Naive B cell (primary cell): ENCODE data around the gene CFAP92. TPM values are rescaled to one million over a fixed set of nuclear protein-coding genes. Genes with fewer than 3 reads are reported as not detected.

Experiments
- ATAC-seq, 2 donors: fragments of 150-1000 bp; cut with Tn5 transposase; 2 replicates each; pipeline ENCODE4 v1.10.0; 2021; ENCODE audit warnings: low read depth in 2 of 2, mild to moderate bottlenecking in 2 of 2, moderate library complexity in 2 of 2
- DNase-seq: peaks from one replicate; pipeline ENCODE4 v3.0.0; 2022
- H3K27ac Mint-ChIP-seq, 6 donors: one replicate each; pipeline ENCODE4 v1.8.0; 2020 to 2022; ENCODE audit warnings: mild to moderate bottlenecking in 6 of 6, mixed read lengths in 6 of 6, moderate library complexity in 5 of 6, inconsistent platforms in 2 of 6
- H3K27me3 Mint-ChIP-seq, 3 donors: one replicate each; pipeline ENCODE4 v1.8.0; 2021 to 2022; ENCODE audit warnings: mixed read lengths in 3 of 3, mild to moderate bottlenecking in 1 of 3
- H3K36me3 Mint-ChIP-seq, 2 donors: one replicate each; pipeline ENCODE4 v1.8.0; 2020 to 2022; ENCODE audit warnings: mixed read lengths in 2 of 2, inconsistent platforms in 1 of 2, mild to moderate bottlenecking in 1 of 2
- H3K4me1 Mint-ChIP-seq, 3 donors: one replicate each; pipeline ENCODE4 v1.8.0; 2020 to 2022; ENCODE audit warnings: mixed read lengths in 3 of 3, inconsistent platforms in 1 of 3, mild to moderate bottlenecking in 1 of 3, moderate library complexity in 1 of 3
- H3K4me3 Mint-ChIP-seq, 8 donors: one replicate each; pipeline ENCODE4 v1.8.0; 2020 to 2022; ENCODE audit warnings: mild to moderate bottlenecking in 8 of 8, mixed read lengths in 8 of 8, moderate library complexity in 8 of 8, inconsistent platforms in 2 of 8
- H3K9me3 Mint-ChIP-seq, 7 donors: one replicate each; pipeline ENCODE4 v1.8.0; 2020 to 2022; ENCODE audit warnings: mixed read lengths in 7 of 7, mild to moderate bottlenecking in 5 of 7, inconsistent platforms in 2 of 7, moderate library complexity in 1 of 7
- polyA plus RNA-seq, 6 donors: library from polyadenylated mRNA; unstranded; fragments of 300-500 nt; fragmentation: Illumina TruSeq; gene quantifications; one replicate each; pipeline ENCODE4 v1.2.3, GENCODE V29; 2021; ENCODE audit warnings: low read depth in 6 of 6

The CFAP92 gene
- polyA plus RNA-seq, 6 donors from 2014 or later = not detected

DNA sequence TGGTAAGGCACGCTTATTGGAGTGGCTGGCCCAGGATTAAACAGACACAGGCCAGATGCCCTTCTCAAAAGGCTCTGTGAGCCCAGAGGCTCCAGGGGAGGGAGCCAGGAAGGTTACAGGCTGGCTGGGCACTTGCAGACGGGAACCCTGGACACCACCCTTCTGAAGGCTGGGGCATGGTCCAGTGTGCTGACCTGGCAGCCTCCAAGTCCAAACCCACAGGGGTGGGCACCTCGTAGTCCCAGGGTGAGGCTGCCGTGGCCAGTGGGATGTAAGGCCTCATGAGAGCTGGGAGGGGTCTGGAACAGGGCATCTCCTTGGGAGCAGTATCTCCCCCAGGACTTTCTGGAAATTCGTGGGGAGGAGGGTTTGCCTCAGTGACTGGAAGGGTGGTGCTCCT is 26.8 kb upstream of the CFAP92 start:
- Mint-ChIP-seq H3K27ac (peak overlapping the region in 1 of 6 donors; percentile 59), H3K4me1 (peaks cover 23 to 38% (median 37%) of the 10 kb centered on the region in 3 donors)
- DNase-seq = no peak

DNA sequence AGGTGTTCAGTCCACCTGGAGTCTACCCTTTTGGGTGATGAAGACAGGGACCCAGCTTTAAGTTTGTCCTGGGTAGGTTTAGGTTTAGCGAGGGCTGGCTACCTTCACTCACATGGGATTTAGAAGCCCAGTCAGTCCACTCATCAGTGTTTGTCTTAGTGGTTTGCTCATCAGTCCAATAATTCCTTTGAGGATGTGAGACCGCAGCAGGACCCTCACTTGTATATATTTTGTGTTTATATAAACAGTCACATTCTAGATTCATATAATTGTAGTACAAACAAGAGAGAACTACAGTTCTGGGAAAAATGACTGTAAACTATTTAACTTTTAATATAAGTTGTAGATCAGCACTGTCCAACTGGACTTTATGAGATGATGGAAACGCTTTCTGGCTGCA is 25.4 kb upstream of the CFAP92 start:
- DNase-seq = no peak
- peak overlapping the region in 5 of 6 donors; percentile 6 to 98 (median 90) for H3K27ac Mint-ChIP-seq
- H3K9me3 Mint-ChIP-seq = peaks cover 0 to 5% (median 0%) of the 10 kb centered on the region in 7 donors
- ATAC-seq = no peak
- no peaks in the 10 kb centered on the region for H3K36me3 Mint-ChIP-seq
- H3K4me3 Mint-ChIP-seq = no peak overlapping the region
- H3K4me1 Mint-ChIP-seq = peaks cover 32 to 48% (median 42%) of the 10 kb centered on the region in 3 donors
- H3K27me3 Mint-ChIP-seq = no peaks in the 10 kb centered on the region

More for the DNA sequence above, 26.8 kb upstream of the CFAP92 start:
- Mint-ChIP-seq H3K27me3 (no peaks in the 10 kb centered on the region), H3K36me3 (no peaks in the 10 kb centered on the region), H3K4me3 (no peak overlapping the region), H3K9me3 (peaks cover 0 to 5% (median 0%) of the 10 kb centered on the region in 7 donors)
- ATAC-seq = no peak

DNA sequence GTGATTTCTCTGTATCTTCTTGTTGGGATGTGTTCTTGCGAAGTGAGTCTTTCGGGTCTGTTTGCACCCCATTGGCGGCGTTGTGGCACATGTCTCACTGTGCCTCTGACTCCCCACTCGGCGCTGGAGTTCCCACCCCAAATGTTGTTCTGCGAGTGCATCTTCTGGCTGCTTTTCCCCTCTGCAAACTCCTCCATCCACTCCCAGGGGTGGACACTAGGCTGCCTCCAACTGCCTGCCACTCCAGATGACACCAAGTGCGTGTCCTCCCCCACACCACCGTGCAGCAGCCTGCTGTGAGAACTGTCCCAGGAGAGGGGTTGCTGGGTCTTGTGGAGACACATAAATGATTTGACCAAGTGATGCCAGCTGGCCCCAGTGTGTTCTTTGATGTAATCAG is 24.9 kb upstream of the CFAP92 start:
- Mint-ChIP-seq H3K36me3 (no peaks in the 10 kb centered on the region), H3K4me1 (peaks cover 32 to 48% (median 42%) of the 10 kb centered on the region in 3 donors), H3K9me3 (peaks cover 0 to 5% (median 0%) of the 10 kb centered on the region in 7 donors), H3K27me3 (no peaks in the 10 kb centered on the region), H3K4me3 (peak overlapping the region in 2 of 8 donors; percentile 0 to 70), H3K27ac (peak overlapping the region; percentile 83 to 100 (median 93))
- ATAC-seq (no peak), DNase-seq (no peak)

DNA sequence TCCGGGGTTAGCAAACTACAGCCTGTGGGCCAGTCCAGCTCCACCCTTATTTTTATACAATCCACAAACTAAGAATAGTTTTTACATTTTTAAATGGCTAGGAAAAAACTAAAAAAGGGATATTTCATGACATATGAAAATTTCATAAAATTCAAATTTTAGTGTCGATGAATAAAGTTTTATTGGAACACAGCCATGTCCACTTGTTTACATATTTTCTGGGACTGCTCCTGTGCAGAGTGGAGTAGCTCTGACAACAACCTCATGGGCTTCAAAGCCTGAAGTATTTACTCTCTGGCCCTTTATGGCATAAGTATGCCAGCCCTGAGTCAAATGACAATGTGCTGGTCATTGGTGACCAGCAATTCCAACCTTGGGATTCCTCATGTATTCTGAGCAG is 24.4 kb upstream of the CFAP92 start:
- DNase-seq (no peak), ATAC-seq (no peak)
- peaks cover 32 to 48% (median 42%) of the 10 kb centered on the region in 3 donors for H3K4me1 Mint-ChIP-seq
- H3K9me3 Mint-ChIP-seq = peaks cover 0 to 5% (median 0%) of the 10 kb centered on the region in 7 donors
- no peaks in the 10 kb centered on the region for H3K36me3 Mint-ChIP-seq
- no peaks in the 10 kb centered on the region for H3K27me3 Mint-ChIP-seq
- no peak overlapping the region for H3K4me3 Mint-ChIP-seq
- H3K27ac Mint-ChIP-seq = peak overlapping the region; percentile 90 to 100 (median 98)

DNA sequence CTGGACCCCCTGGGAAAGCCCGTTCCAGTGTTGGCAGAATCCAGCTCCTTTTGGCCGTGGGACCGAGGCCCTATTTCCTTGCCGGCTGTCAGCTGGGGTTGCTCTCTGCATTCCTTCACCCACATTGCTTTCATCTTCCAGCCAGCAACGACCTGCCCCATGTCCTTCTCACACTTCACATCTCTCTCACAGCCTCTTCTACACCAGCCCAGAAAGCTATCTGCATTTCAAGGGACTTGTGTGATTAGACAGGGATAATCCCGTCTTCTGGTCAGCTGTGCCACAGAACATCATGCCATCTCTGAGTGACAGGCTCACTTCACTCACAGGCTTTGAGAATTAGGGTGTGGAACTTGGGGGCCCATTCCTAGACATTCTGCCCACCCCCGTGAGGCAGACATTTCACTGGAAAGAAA is 23.6 kb upstream of the CFAP92 start:
- Mint-ChIP-seq H3K9me3 (peaks cover 0 to 2% (median 0%) of the 10 kb centered on the region in 7 donors), H3K4me1 (peaks cover 32 to 48% (median 42%) of the 10 kb centered on the region in 3 donors), H3K4me3 (peak overlapping the region; percentile 2 to 88 (median 82)), H3K36me3 (no peaks in the 10 kb centered on the region), H3K27ac (peak overlapping the region; percentile 96 to 100 (median 99)), H3K27me3 (no peaks in the 10 kb centered on the region)
- no peak for DNase-seq
- peak in 1 of 2 donors; percentile 1 for ATAC-seq

DNA sequence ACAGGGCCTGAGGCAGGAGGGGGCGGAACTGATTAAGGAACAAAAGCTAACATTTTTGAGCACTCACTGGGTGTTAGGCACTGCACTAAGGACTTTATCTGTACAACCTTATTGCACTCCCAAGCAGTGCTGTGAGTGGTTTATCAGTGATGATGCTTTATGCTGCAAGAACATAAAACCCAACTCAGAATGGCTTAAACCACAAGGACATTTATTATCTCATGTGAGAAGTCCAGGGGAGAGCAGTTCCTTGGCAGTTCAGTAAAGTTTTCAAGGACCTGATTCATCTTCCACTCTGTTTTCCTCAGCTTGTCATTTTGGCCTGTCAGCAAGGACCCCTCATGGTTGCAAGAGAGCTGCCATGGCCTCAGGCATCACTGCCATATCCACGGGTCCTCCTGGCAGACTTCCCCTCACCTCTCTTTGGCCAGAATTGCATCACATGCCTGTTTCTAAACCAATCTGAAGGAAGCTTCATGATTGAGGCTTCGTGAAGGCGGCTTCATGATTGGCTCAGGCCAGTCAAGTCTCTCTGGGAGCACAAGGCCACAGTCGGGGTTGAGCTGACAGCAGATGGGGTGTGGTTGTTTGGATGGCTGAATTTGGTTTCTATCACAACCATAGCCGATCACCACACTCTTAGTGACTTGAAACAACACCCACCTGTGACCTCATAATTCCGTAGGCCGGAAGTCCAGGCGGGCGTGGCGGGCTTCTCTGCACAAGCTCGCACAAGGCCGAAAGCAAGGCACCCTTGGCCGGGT is 23.0 kb upstream of the CFAP92 start:
- H3K9me3 Mint-ChIP-seq = peaks cover 0 to 2% (median 0%) of the 10 kb centered on the region in 7 donors
- DNase-seq = peak; percentile 75
- peak overlapping the region; percentile 96 to 100 (median 99) for H3K27ac Mint-ChIP-seq
- H3K36me3 Mint-ChIP-seq = no peaks in the 10 kb centered on the region
- ATAC-seq = peak; percentile 64 to 72
- peak overlapping the region; percentile 70 to 88 (median 82) for H3K4me3 Mint-ChIP-seq
- H3K27me3 Mint-ChIP-seq = no peaks in the 10 kb centered on the region
- H3K4me1 Mint-ChIP-seq = peaks cover 32 to 48% (median 42%) of the 10 kb centered on the region in 3 donors

DNA sequence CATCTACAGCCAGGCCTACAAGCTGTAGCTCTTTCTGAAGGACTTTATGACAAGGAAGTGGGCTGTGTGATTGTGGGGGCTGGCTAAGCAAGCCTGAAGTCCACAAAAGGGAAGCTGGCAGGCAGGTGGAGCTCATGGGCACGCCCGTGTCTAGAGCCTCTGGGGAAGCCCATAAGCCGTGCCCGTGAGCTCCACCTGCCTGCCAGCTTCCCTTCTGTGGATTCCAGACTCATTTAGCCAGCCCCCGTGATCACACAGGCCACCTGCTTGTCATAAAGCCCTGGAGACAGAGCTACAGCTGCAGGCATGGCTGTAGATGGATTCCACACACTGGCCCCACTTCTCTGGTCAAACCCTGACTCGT is 22.5 kb upstream of the CFAP92 start:
- peaks cover 0 to 2% (median 0%) of the 10 kb centered on the region in 7 donors for H3K9me3 Mint-ChIP-seq
- peak; percentile 79 to 86 for ATAC-seq
- peak overlapping the region; percentile 96 to 100 (median 99) for H3K27ac Mint-ChIP-seq
- H3K4me3 Mint-ChIP-seq = peak overlapping the region; percentile 23 to 88 (median 82)
- H3K4me1 Mint-ChIP-seq = peaks cover 32 to 48% (median 42%) of the 10 kb centered on the region in 3 donors
- peak; percentile 86 for DNase-seq
- H3K27me3 Mint-ChIP-seq = no peaks in the 10 kb centered on the region
- H3K36me3 Mint-ChIP-seq = no peaks in the 10 kb centered on the region

DNA sequence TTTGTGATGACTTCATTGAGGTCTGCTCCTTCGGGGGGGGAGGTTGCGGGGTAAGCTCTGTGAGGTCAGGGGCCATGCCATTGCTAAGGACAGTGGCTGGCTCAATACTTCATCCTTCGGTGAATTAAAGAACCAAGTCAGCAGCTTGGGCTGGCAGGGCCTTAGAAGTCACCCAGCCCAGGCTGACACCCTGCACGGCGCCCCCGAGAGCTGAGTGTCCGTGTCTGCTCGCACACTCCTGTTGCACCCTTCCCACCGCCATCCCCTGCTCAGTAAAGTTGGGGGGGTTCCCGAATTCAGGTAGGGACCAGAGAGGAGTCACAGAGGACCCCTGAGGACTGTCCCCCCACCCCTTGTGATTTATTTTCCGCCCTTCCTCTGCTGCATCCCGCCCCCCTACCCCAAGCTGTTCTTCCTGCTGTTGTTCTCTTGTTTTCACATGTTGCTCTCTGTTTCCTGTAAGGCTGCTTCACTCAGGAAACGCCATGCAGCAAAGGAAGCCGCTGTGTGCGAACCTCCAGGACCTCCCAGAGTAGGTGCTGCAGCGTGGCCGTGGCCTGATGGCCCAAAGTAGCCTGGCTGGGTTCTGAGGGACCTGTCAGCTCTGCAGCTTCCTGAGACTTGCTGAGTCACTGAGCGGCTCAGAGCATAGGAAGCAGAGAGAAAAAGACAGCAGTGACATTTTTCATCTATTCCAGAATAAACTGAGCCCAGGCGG is 21.7 kb upstream of the CFAP92 start:
- H3K9me3 Mint-ChIP-seq = peaks cover 0 to 2% (median 0%) of the 10 kb centered on the region in 7 donors
- H3K4me3 Mint-ChIP-seq = peak overlapping the region; percentile 23 to 88 (median 82)
- peak overlapping the region; percentile 32 to 100 (median 99) for H3K27ac Mint-ChIP-seq
- H3K4me1 Mint-ChIP-seq = peaks cover 32 to 48% (median 42%) of the 10 kb centered on the region in 3 donors
- ATAC-seq (no peak), DNase-seq (no peak)
- H3K36me3 Mint-ChIP-seq = no peaks in the 10 kb centered on the region
- H3K27me3 Mint-ChIP-seq = no peaks in the 10 kb centered on the region

DNA sequence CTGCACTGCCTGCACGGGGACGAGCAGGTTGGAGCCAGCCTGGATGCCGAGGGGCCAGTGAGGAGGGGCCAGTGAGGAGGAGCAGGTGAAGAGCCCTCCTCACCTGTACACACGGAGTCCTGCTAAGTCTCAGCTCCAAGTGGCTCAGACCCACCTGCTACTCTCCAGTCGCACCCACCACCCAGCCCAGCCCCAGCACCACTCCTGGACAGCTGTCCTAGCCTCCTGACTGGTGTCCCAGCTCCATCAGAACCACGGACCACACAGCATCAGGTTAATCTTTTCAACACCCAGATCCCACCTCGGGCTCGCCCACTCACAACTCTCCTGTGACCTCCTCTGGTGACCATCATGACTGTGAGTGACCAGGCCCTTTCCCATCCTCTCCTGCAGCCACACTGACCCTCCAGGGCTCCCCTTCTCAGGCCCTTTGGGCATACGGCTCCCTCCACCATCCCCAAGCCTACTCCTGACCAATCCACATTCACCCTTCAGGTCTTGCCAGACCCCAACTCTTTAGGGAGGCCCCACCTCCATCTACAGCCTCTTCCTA is 21.0 kb upstream of the CFAP92 start:
- Mint-ChIP-seq H3K27me3 (peaks cover 0 to 4% (median 0%) of the 10 kb centered on the region in 3 donors), H3K36me3 (no peaks in the 10 kb centered on the region), H3K9me3 (peaks cover 0 to 2% (median 0%) of the 10 kb centered on the region in 7 donors), H3K27ac (peak overlapping the region; percentile 61 to 100 (median 94)), H3K4me3 (peak overlapping the region in 4 of 8 donors; percentile 15 to 85 (median 66)), H3K4me1 (peaks cover 32 to 48% (median 42%) of the 10 kb centered on the region in 3 donors)
- DNase-seq = no peak
- no peak for ATAC-seq

DNA sequence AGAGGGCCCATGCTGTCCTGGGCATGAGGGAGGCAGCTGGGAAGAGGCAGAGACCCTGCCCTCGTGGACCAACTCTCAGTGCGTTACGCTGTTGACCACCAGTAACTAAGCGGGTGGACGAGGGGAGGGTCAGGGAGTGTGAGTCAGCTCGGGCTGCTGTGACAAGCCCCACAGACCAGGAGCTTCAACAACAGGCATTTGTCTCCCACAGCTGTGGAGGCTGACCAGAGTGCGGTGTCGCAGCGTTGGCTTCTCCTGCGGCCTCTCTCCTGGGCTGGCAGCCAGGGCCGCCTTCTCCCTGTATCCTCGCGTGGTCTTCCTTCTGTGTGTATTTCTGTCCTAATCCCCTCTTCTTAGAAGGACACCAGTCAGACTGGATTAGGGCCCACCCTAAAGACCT is 20.3 kb upstream of the CFAP92 start:
- H3K36me3 Mint-ChIP-seq = no peaks in the 10 kb centered on the region
- H3K27ac Mint-ChIP-seq = peak overlapping the region in 2 of 6 donors; percentile 42 to 96
- peaks cover 32 to 46% (median 42%) of the 10 kb centered on the region in 3 donors for H3K4me1 Mint-ChIP-seq
- peak overlapping the region in 1 of 8 donors; percentile 47 for H3K4me3 Mint-ChIP-seq
- H3K9me3 Mint-ChIP-seq = peaks cover 0 to 2% (median 0%) of the 10 kb centered on the region in 7 donors
- DNase-seq (no peak), ATAC-seq (no peak)
- peaks cover 0 to 4% (median 0%) of the 10 kb centered on the region in 3 donors for H3K27me3 Mint-ChIP-seq

DNA sequence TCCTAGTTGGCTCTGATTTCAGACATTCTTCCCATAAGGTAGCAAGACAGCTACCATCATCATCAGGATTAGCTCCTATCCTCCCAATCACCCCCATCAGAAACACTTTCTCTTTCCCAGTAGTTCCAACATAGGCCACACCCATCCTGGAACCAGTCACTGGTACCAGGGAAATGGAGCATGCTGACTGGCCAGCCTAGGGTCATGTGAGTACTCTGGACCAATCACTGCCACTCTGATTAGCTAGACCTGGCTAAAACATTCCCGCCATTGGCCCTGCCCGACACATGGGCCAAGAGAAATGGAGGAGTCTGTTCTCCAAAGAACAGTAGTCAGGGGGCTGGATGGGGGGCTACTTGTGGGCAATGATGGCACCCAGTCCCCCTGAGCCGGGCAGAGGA is 19.6 kb upstream of the CFAP92 start:
- DNase-seq (no peak), ATAC-seq (no peak)
- Mint-ChIP-seq H3K27ac (peak overlapping the region in 1 of 6 donors; percentile 17), H3K4me3 (no peak overlapping the region), H3K27me3 (peaks cover 0 to 4% (median 0%) of the 10 kb centered on the region in 3 donors), H3K4me1 (peaks cover 32 to 40% (median 36%) of the 10 kb centered on the region in 3 donors), H3K9me3 (peaks cover 0 to 2% (median 0%) of the 10 kb centered on the region in 7 donors), H3K36me3 (no peaks in the 10 kb centered on the region)

DNA sequence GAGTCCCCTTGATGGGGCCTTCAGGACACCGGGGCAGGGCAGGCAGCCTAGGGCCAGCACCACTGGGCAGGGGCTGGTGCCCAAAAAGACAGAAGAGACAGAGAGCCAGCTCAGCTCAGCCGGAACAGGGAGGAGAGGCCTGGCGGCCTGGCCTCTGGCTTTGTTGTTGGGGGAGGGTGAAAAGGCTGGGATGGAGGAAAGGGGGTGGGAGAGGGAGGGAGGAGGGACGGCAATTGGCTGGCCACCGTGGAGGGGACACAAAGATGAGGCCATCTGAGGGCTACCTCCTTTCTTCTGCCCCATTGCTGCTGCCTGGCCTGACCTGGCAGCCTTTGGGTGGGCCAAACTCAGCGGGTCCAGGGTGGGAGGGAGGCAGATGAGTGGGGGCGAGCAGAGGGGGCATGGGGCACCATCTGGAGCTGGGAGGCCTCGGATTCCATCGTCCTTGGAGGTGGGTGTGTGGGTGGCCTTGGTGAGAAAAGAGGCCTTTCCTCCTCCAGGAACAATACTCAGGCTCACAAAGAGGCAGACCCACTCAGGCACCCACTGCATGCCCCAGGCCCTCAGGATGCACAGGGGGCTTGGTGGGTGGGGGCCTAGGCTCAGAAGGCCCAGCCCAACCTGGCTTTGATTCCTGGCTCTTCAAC is 16.6 kb upstream of the CFAP92 start:
- no peak for ATAC-seq
- no peak overlapping the region for H3K4me3 Mint-ChIP-seq
- peaks cover 3 to 20% (median 19%) of the 10 kb centered on the region in 3 donors for H3K27me3 Mint-ChIP-seq
- peaks cover 7 to 13% (median 11%) of the 10 kb centered on the region in 3 donors for H3K4me1 Mint-ChIP-seq
- no peaks in the 10 kb centered on the region for H3K36me3 Mint-ChIP-seq
- H3K9me3 Mint-ChIP-seq = no peaks in the 10 kb centered on the region
- H3K27ac Mint-ChIP-seq = peak overlapping the region in 1 of 6 donors; percentile 8
- no peak for DNase-seq

DNA sequence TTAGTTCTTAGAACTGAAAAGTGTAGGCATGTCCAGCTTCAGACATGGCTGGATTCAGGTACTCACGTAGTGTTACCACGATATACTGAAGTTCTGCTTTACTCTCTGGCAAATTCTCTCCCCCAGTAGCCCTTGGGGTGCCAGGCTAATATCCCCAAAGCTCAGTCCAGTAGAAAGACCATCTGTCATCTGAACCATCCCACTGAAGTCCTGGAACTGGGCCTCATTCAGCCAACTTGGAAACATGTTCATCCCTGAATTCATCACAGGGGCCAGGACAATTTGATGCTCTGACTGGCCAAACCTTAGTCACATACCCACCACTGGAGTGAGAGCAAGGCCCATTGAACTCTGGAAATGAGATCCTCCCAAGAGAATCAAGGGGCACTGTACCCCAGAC is 15.4 kb upstream of the CFAP92 start:
- H3K4me3 Mint-ChIP-seq = no peak overlapping the region
- peaks cover 15 to 31% (median 28%) of the 10 kb centered on the region in 3 donors for H3K27me3 Mint-ChIP-seq
- no peak overlapping the region for H3K27ac Mint-ChIP-seq
- no peak for ATAC-seq
- no peak for DNase-seq
- H3K4me1 Mint-ChIP-seq = peaks cover 7 to 9% (median 9%) of the 10 kb centered on the region in 3 donors
- H3K9me3 Mint-ChIP-seq = no peaks in the 10 kb centered on the region
- no peaks in the 10 kb centered on the region for H3K36me3 Mint-ChIP-seq
